Sigmoid colon (tissue), 7 donors: ENCODE measurements around the gene ETV6. TPM values are rescaled to one million over a fixed set of nuclear protein-coding genes. Genes with fewer than 3 reads are reported as not detected.

Experiments
- DNase-seq: peaks from one replicate; pipeline ENCODE4 v3.0.0-alpha.2; 2019
- H3K27ac ChIP-seq, 4 donors: fragments of 200-600 bp; sonication (generic); one replicate each; pipeline ENCODE4 v1.5.1; 2016 to 2019; ENCODE audit warnings: mild to moderate bottlenecking in 1 of 4
- H3K27me3 ChIP-seq, 3 donors: fragments of 200-600 bp; sonication (generic); one replicate each; pipeline ENCODE4 v1.5.1; 2019; ENCODE audit warnings: mild to moderate bottlenecking in 1 of 3
- H3K36me3 ChIP-seq, 4 donors: fragments of 200-600 bp; sonication (generic); one replicate each; pipeline ENCODE4 v1.5.1; 2016 to 2019
- H3K4me1 ChIP-seq, 4 donors: fragments of 200-600 bp; sonication (generic); one replicate each; pipeline ENCODE4 v1.5.1; 2017 to 2019
- H3K4me3 ChIP-seq, 4 donors: fragments of 200-600 bp; sonication (generic); one replicate each; pipeline ENCODE4 v1.5.1; 2017 to 2019; ENCODE audit warnings: mild to moderate bottlenecking in 2 of 4, moderate library complexity in 1 of 4
- H3K9me3 ChIP-seq, 4 donors: fragments of 200-600 bp in 3 of 4; sonication (generic) in 3 of 4; one replicate each; pipeline versions ENCODE4 v1.5.1 to v1.6.1; 2013 to 2019
- EP300 ChIP-seq, 4 donors: sonication (generic); formaldehyde crosslinking; IDR thresholded peaks; one replicate each; pipeline ENCODE4 v1.6.1; 2017; ENCODE audit warnings: antibody characterized with exemption in 4 of 4
- POLR2A ChIP-seq, 2 donors: fragments of 450-650 bp; IDR thresholded peaks; one replicate each; pipeline ENCODE4 v1.6.1; 2016; ENCODE audit warnings: antibody characterized with exemption in 2 of 2, mild to moderate bottlenecking in 2 of 2, moderate library complexity in 2 of 2
- POLR2AphosphoS5 ChIP-seq, 4 donors: sonication (generic); formaldehyde crosslinking; IDR thresholded peaks; one replicate each; pipeline ENCODE4 v1.6.1; 2017; ENCODE audit warnings: antibody characterized with exemption in 4 of 4
- WGBS, 2 donors: extraction: QIAGEN DNeasy Blood & Tissue Kit; methylation state at CpG; one replicate each; pipeline ENCODE4 v1.1.7; 2013; 5-methylcytosine and 5-hydroxymethylcytosine counted together
- intact Hi-C: fragments of 100-400 bp; cut with DNase I; formaldehyde crosslinking; loops from one replicate; pipeline ENCODE4 v1.15.1; 2023
- polyA plus RNA-seq, 3 donors: library from polyadenylated mRNA; stranded (reverse); fragments of 200-250 nt; gene quantifications; one replicate each; pipeline ENCODE4 v1.2.3, GENCODE V29; 2013
- total RNA-seq, 4 donors: library from RNA; depleted of rRNA; stranded (reverse); fragments of >200 nt; gene quantifications; one replicate each; pipeline ENCODE4 v1.1.0, GENCODE V29; 2016
- TF ChIP-seq, protein P1 (sequence below), 4 experiments: fragments of 450-650 bp in 3 of 4; fragments of 200-600 bp in 1 of 4; IDR thresholded peaks; one replicate each; pipeline ENCODE4 v1.5.1; 2016 to 2019; ENCODE audit warnings: antibody characterized with exemption in 4 of 4, mild to moderate bottlenecking in 3 of 4, moderate library complexity in 2 of 4
- donor health status: healthy with polysubstance abuse.
- donor health status: Bipolar disorder and iron deficiency.
- donor health status: healthy.

Gene ETV6
- total and polyA plus RNA-seq, 7 donors: 8.4 to 35.2 (median 16.3) TPM

DNA sequence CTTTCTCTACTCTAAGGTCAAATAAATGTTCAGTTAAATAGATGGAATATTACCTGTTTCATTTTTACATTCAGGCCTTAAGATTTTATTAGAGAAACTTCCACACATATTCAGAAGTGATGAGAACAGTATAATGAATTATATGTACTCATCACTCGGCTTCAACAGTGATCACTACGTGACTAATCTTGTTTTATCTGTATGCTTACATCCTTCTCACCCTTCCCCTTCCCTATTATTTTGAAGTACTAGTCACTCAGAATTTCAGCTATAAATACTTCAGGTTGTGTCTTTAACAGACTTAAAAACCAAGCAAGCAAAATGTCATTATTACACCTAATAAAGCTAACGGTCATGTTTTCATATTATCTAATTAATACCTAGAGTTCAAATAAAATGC, 34.9 kb downstream of the ETV6 start:
- intact Hi-C loops: no loop called here
- H3K4me3 ChIP-seq: no peak overlapping the region
- no peak for DNase-seq
- 45 to 69% methylated on average over 3 of the region's 3 CpGs for WGBS, 2 donors
- H3K27ac ChIP-seq: peak overlapping the region in 3 of 4 donors; percentile 71 to 90 (median 87)
- H3K4me1 ChIP-seq: peaks cover 0 to 85% (median 73%) of the 10 kb centered on the region in 4 donors
- no peaks in the 10 kb centered on the region for H3K27me3 ChIP-seq
- TF ChIP-seq, protein P1, sequence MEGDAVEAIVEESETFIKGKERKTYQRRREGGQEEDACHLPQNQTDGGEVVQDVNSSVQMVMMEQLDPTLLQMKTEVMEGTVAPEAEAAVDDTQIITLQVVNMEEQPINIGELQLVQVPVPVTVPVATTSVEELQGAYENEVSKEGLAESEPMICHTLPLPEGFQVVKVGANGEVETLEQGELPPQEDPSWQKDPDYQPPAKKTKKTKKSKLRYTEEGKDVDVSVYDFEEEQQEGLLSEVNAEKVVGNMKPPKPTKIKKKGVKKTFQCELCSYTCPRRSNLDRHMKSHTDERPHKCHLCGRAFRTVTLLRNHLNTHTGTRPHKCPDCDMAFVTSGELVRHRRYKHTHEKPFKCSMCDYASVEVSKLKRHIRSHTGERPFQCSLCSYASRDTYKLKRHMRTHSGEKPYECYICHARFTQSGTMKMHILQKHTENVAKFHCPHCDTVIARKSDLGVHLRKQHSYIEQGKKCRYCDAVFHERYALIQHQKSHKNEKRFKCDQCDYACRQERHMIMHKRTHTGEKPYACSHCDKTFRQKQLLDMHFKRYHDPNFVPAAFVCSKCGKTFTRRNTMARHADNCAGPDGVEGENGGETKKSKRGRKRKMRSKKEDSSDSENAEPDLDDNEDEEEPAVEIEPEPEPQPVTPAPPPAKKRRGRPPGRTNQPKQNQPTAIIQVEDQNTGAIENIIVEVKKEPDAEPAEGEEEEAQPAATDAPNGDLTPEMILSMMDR (IDR thresholded peaks at IDR 0.05): no peak
- TF ChIP-seq POLR2A (IDR thresholded peaks at IDR 0.05): no peak
- TF ChIP-seq EP300 (IDR thresholded peaks at IDR 0.05): no peak
- no peak for TF ChIP-seq POLR2AphosphoS5 (IDR thresholded peaks at IDR 0.05)
- no peaks in the 10 kb centered on the region for H3K9me3 ChIP-seq
- H3K36me3 ChIP-seq: no peaks in the 10 kb centered on the region

DNA sequence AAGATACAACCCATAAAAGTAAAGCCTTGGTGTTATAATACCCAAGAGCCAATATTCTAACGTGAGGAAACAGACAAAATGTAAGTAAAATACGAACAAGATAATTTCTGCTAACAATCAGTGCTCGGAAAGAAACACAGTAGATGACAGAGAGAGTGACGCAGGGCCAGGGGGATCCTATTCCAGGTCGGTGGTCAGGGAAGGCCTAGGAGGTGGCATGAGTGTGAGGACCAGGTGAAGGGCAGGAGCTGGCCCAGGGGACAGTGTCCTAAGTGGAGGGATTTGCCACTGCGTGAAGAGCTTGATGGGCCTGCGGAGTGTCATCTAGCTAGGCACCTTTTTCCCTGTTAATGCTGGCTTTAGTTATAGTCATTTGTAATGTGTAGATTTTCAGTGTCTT, 35.3 kb downstream of the ETV6 start:
- Histone ChIP-seq H3K36me3 (no peaks in the 10 kb centered on the region), H3K9me3 (no peaks in the 10 kb centered on the region), H3K4me1 (peaks cover 0 to 85% (median 75%) of the 10 kb centered on the region in 4 donors), H3K4me3 (no peak overlapping the region), H3K27ac (peak overlapping the region in 3 of 4 donors; percentile 71 to 90 (median 87)), H3K27me3 (no peaks in the 10 kb centered on the region)
- TF ChIP-seq EP300 (IDR thresholded peaks at IDR 0.05): no peak
- TF ChIP-seq, protein P1 (IDR thresholded peaks at IDR 0.05): no peak
- TF ChIP-seq POLR2A (IDR thresholded peaks at IDR 0.05): no peak
- DNase-seq: no peak
- WGBS, 2 donors: 88 to 93% methylated on average over 7 of the region's 7 CpGs
- intact Hi-C loops: no loop called here

DNA sequence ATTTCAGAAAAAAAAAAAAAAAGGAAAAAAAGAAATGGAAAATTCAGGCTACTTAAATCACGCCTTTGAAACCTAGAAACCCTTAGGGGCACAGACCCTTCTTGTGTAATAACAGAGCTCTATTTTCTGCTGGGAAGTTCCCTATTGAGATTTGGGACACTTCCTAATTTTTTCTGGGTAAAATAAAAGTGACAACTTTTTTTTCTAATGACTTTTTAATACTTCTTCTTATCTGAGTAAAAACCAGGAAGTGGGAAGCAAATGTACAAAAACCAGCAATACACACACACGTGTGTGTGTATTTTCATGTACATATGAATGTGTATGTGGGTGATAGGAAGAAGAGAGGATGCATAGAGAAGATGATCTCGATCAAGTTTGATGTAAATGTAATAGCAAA, 35.8 kb downstream of the ETV6 start:
- Histone ChIP-seq H3K27me3 (no peaks in the 10 kb centered on the region), H3K9me3 (no peaks in the 10 kb centered on the region), H3K27ac (peak overlapping the region in 3 of 4 donors; percentile 71 to 90 (median 87)), H3K4me1 (peaks cover 0 to 85% (median 77%) of the 10 kb centered on the region in 4 donors), H3K36me3 (no peaks in the 10 kb centered on the region), H3K4me3 (no peak overlapping the region)
- DNase-seq: no peak
- TF ChIP-seq POLR2AphosphoS5 (IDR thresholded peaks at IDR 0.05): no peak
- TF ChIP-seq, protein P1 (IDR thresholded peaks at IDR 0.05): no peak
- TF ChIP-seq EP300 (IDR thresholded peaks at IDR 0.05): no peak
- no peak for TF ChIP-seq POLR2A (IDR thresholded peaks at IDR 0.05)
- WGBS, 2 donors: 44 to 55% methylated on average over 3 of the region's 3 CpGs
- intact Hi-C loops: no loop called here

DNA sequence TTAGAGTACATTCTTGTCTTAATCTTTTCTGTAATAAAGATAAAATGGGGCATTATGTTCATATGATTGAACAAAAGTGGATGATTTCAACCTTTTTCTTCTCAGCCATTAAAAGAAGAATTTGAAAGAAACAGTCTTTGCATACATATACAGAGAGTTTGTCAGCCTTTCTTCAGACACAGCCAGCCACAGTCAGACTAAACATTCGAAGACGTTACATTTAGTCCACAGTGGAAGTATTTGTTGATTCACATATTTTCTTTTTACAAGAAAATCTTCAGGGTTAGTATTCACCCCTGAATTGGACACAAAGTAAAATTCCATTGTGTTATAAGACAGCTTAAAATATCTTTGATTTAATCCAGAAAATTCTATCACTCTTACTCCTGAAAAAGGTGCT, 36.2 kb downstream of the ETV6 start:
- Histone ChIP-seq H3K36me3 (no peaks in the 10 kb centered on the region), H3K4me1 (peaks cover 0 to 85% (median 77%) of the 10 kb centered on the region in 4 donors), H3K9me3 (no peaks in the 10 kb centered on the region), H3K27ac (peak overlapping the region in 3 of 4 donors; percentile 71 to 90 (median 87)), H3K4me3 (no peak overlapping the region), H3K27me3 (no peaks in the 10 kb centered on the region)
- TF ChIP-seq POLR2A (IDR thresholded peaks at IDR 0.05) (no peak), POLR2AphosphoS5 (IDR thresholded peaks at IDR 0.05) (no peak), EP300 (IDR thresholded peaks at IDR 0.05) (no peak)
- TF ChIP-seq, protein P1 (IDR thresholded peaks at IDR 0.05): no peak
- DNase-seq: no peak
- intact Hi-C loops: no loop called here
- WGBS, 2 donors: 33 to 64% methylated on average over 2 of the region's 2 CpGs

DNA sequence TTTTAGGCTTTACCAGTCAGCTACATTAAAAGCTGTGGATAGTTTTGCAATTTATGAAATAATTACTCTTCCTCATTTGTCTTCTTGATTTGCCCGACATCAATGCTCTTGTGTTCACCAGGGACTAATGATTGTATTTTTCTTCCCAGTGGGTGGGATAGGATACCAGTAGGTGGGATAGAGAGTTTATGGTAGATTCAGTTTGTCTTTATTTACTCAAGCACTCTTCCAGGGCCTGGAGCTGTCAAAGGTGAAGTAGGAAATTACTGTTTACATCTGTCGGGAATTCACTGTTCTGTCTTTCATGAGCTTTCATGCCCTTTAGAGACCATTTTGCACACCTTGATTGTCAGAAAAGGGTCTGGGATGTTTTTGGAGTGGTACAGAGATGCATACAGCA, 36.6 kb downstream of the ETV6 start:
- no peak for DNase-seq
- 20 to 67% methylated on average over 2 of the region's 2 CpGs for WGBS, 2 donors
- H3K27me3 ChIP-seq: no peaks in the 10 kb centered on the region
- TF ChIP-seq, protein P1 (IDR thresholded peaks at IDR 0.05): no peak
- TF ChIP-seq POLR2A (IDR thresholded peaks at IDR 0.05): no peak
- TF ChIP-seq POLR2AphosphoS5 (IDR thresholded peaks at IDR 0.05): no peak
- no peak for TF ChIP-seq EP300 (IDR thresholded peaks at IDR 0.05)
- intact Hi-C loops: no loop called here
- no peaks in the 10 kb centered on the region for H3K36me3 ChIP-seq
- peaks cover 0 to 88% (median 76%) of the 10 kb centered on the region in 4 donors for H3K4me1 ChIP-seq
- H3K9me3 ChIP-seq: no peaks in the 10 kb centered on the region
- H3K27ac ChIP-seq: peak overlapping the region in 3 of 4 donors; percentile 71 to 90 (median 87)
- no peak overlapping the region for H3K4me3 ChIP-seq
